Measurements from ENCODE around the gene ARL15. TPM values are rescaled to one million over a fixed set of nuclear protein-coding genes. Genes with fewer than 3 reads are reported as not detected.

The ARL15 gene
- total and polyA plus RNA-seq, 2 of the 8 experiments (the other 6 are each of a cell fraction or from before 2014, with no cell fraction given): 9.9 to 21.2 TPM

GRCh38 chr5:54171645-54172384, 138.6 kb downstream of the ARL15 start:
- H3K79me2 ChIP-seq (ENCODE audit: control insufficient read depth in 1 of 2, insufficient read depth in 2 of 2, low read length in 2 of 2): no peaks in the 10 kb centered on the region; a peak in 1 of 4 replicates
- no peak overlapping the region for H2BK120ac ChIP-seq (replicated peaks; ENCODE audit: low read depth, low read length)
- no peaks in the 10 kb centered on the region for H3K9me3 ChIP-seq (ENCODE audit: insufficient read depth in 2 of 2, low read depth in 1 of 2, low read length in 1 of 2)
- H2BK12ac ChIP-seq (ENCODE audit: low read depth, low read length): no peak overlapping the region
- no peaks in the 10 kb centered on the region for H3K27me3 ChIP-seq (replicated peaks in 1 of 4; ENCODE audit: control insufficient read depth in 3 of 4, extremely low read depth in 1 of 4, insufficient read depth in 3 of 4, low read length in 3 of 4)
- 90% methylated on average over 6 of the region's 6 CpGs; no CpG with 5 or more reads in 1 of the 2 experiments for WGBS, 2 experiments (ENCODE audit: extremely low coverage in 1 of 2, insufficient coverage in 1 of 2, insufficient read length in 1 of 2, insufficient replicate concordance in 2 of 2, low coverage in 1 of 2, low lambda C conversion rate in 2 of 2, missing lambda C conversion rate in 1 of 2)
- H4K8ac ChIP-seq (ENCODE audit: extremely low read depth, insufficient read depth, low read length): no peak overlapping the region
- H2BK20ac ChIP-seq (ENCODE audit: low read length): no peak overlapping the region
- DNase-seq (ENCODE audit: low read depth in 1 of 2, low spot score in 2 of 2) (no peak), FAIRE-seq (no peak)
- H3K18ac ChIP-seq (ENCODE audit: extremely low read depth, low read length): no peak overlapping the region
- CTCF ChIA-PET (ENCODE audit: partially characterized antibody): interaction anchor here (1.0 kb wide), 1 partner anchor 9 kb away, joined by 3 read pairs; no protein-coding TSS in a partner anchor
- H3K27ac ChIP-seq (ENCODE audit: low read depth, low read length): no peak overlapping the region
- POLR2A ChIA-PET (ENCODE audit: partially characterized antibody): no interaction called here
- no peak overlapping the region for H2AK5ac ChIP-seq (ENCODE audit: low read depth, low read length)
- H3K4me3 ChIP-seq (ENCODE audit: extremely low read depth in 1 of 4, insufficient read depth in 2 of 4, low read depth in 3 of 4, low read length in 4 of 4): no peak overlapping the region
- H3K23ac ChIP-seq (ENCODE audit: insufficient read length): no peak overlapping the region
- H3K14ac ChIP-seq (ENCODE audit: insufficient read length): no peak overlapping the region
- no peak overlapping the region for H3K4me2 ChIP-seq (ENCODE audit: insufficient read depth in 1 of 2, low read depth in 2 of 2, low read length in 2 of 2)
- no peak overlapping the region for H3K56ac ChIP-seq (replicated peaks; ENCODE audit: insufficient read length, low read depth, low read length)
- no peak overlapping the region for H4K91ac ChIP-seq (replicated peaks; ENCODE audit: insufficient read length, low read length)
- H3K79me1 ChIP-seq (ENCODE audit: low read depth, low read length): no peaks in the 10 kb centered on the region; the same call in 1 of the 2 replicates
- H3K9ac ChIP-seq (replicated peaks in 1 of 4; ENCODE audit: extremely low read depth in 1 of 4, low read depth in 3 of 4, low read length in 3 of 4): no peak overlapping the region
- peaks cover 0 to 2% (median 0%) of the 10 kb centered on the region in 4 experiments; a peak in 1 of 7 replicates for H3K4me1 ChIP-seq (replicated peaks in 1 of 4; ENCODE audit: control insufficient read depth in 3 of 4, insufficient read depth in 4 of 4, low read length in 3 of 4)
- no peak overlapping the region for H2BK5ac ChIP-seq (ENCODE audit: low read depth, low read length)
- H4K20me1 ChIP-seq (replicated peaks in 1 of 2; ENCODE audit: control insufficient read depth in 1 of 2, insufficient read depth in 2 of 2, low read length in 2 of 2): no peaks in the 10 kb centered on the region
- H3K36me3 ChIP-seq (ENCODE audit: control insufficient read depth in 2 of 4, insufficient read depth in 4 of 4, low read length in 3 of 4): no peaks in the 10 kb centered on the region
- H3K4ac ChIP-seq (replicated peaks; ENCODE audit: insufficient read length, low read depth, low read length): no peak overlapping the region
- no peak overlapping the region for H2AFZ ChIP-seq (ENCODE audit: low read length)
- no peaks in the 10 kb centered on the region; the same call in 1 of the 2 replicates for H3K23me2 ChIP-seq (ENCODE audit: low read depth, low read length)
- H2BK15ac ChIP-seq (ENCODE audit: low read length): no peak overlapping the region
- H4K5ac ChIP-seq (ENCODE audit: insufficient read length, low read depth, low read length): no peak overlapping the region
- TF ChIP-seq YY1 (IDR thresholded peaks at IDR 0.05; ENCODE audit: low read depth, low read length) (no peak), BACH1 (IDR thresholded peaks at IDR 0.05; ENCODE audit: low read length) (no peak), CHD2 (IDR thresholded peaks at IDR 0.05; ENCODE audit: low read length) (no peak), HDAC2 (IDR thresholded peaks at IDR 0.05; ENCODE audit: borderline replicate concordance in 1 of 2, low read depth in 2 of 2, low read length in 2 of 2) (no peak), SIX5 (IDR thresholded peaks at IDR 0.05; ENCODE audit: low read depth, low read length) (no peak), CTBP2 (IDR thresholded peaks at IDR 0.05; ENCODE audit: borderline replicate concordance, insufficient read depth, insufficient read length, low read length) (no peak), POLR2A (IDR thresholded peaks at IDR 0.05; ENCODE audit: control extremely low read depth in 1 of 2, low read depth in 2 of 2, low read length in 2 of 2) (no peak), JUND (IDR thresholded peaks at IDR 0.05; ENCODE audit: low read length) (no peak), EP300 (IDR thresholded peaks at IDR 0.05; ENCODE audit: borderline replicate concordance in 1 of 2, low read depth in 2 of 2, low read length in 2 of 2) (no peak)

Measured in H1 (cell line).